GM10847 (cell line): Measurements from ENCODE around the gene ADAMTS10.

Source experiments
- POLR2A ChIP-seq: IDR thresholded peaks from 2 replicates; pipeline ENCODE4 v1.6.1; 2011; ENCODE audit not compliant: insufficient read length; ENCODE audit errors: extremely low read depth

Gene ADAMTS10

DNA sequence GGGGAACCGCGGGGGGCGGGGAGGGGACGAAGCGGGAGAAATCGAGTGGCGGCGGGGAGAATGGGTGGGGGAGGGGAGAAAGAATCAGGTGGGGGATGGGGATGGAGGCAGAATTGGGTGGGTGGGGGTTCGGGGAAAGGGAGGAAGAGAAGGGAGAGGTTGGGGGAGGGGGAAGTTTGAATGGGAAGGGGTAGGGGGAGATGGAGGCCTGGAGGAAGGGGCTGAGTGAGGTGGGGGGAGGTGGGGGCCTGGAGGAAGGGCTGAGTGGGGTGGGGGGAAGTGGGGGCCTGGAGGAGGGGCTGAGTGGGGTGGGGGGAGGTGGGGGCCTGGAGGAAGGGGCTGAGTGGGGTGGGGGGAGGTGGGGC, 403 bp upstream of the ADAMTS10 start:
- no peak for TF ChIP-seq POLR2A

DNA sequence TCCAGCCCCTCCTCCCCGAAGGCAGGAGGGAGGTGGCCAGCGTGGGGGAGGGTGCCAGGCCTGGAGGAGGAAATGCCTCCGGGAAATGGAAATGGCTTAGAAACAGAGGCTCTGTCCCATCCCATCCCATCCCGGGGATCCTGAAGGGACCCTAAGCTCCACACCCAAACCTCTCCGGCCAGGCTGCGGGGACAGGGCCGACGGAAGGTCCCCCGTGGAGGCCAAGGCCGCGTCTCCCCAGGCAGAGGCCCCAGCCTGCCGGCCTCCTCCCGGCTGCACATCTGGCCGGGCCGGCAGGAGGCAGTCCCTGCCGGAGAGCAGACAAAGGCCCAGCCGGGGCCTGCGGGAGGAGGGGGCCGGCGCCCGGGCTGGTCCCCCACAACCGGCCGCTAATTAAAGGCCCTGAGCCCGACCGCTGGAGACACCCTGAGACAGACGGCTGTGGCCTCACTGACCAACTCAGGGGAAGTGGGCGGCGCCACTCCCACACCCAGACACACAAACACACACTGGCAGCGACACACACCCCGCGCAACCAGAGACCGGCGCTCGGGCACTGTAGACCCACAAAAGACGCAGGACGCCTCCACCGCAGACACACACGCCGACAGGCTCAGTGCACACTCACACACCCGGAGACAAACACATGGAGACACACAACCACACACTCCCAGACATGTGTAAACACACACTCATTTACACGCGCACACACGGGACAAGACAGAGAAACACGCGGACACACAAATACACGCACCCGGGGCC, 1.1 kb downstream of the ADAMTS10 start:
- TF ChIP-seq POLR2A = no peak

DNA sequence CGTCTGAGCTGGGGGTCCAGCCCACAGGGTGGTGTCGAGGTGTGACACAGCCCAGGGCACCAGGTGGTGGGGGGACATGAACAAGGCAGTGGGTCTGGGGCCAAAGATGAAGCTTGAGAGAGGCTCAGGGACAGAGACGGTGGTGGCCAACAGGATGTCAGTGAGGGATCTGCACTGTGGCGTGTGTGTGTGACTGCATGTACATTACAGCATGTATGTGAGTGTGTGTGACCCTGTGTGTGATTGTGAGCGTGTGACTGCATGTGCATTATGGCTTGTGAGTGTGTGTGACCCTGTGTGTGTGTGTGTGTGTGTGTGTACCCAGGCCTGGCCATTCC, 1.6 kb downstream of the ADAMTS10 start:
- TF ChIP-seq POLR2A = no peak

DNA sequence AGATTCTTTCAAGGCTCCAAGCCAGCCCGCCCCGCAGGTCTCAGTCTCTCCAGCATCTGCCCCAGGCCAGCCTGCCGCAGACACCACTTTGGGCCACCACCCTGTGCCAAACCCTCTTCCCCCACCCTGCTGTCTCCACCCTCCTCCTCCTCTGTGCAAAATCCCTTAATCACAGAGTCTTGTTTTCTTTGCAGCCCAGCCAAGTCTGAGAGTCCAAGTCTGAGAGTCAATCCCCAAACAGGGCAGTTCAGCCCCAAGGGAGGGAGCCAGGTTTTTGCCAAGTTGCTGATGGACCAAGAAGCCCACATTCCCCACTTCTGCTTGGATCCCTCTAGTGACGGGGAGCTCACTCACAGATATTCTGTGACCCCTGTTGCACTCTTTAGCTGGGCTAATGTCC, 3.1 kb downstream of the ADAMTS10 start:
- no peak for TF ChIP-seq POLR2A

DNA sequence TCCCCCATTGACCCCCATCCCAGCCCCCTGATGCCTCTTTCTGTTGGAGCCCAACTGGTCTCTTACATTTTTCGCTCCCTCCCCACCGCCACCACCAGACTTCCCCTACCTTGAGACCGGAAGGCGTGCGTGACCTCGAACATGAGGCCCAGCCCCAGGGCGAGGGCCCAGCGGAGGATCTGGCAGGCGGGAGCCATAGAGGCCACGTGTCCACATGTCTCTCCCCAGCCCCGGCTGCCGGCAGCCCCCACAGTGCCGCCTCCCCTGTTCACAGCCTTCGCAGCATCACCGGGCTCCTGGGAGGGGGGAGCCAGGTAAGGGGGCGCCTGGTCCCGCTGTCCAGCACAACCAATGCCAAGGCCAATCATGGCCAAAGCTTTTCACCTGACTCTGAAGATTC, 5.0 kb downstream of the ADAMTS10 start:
- TF ChIP-seq POLR2A = no peak

DNA sequence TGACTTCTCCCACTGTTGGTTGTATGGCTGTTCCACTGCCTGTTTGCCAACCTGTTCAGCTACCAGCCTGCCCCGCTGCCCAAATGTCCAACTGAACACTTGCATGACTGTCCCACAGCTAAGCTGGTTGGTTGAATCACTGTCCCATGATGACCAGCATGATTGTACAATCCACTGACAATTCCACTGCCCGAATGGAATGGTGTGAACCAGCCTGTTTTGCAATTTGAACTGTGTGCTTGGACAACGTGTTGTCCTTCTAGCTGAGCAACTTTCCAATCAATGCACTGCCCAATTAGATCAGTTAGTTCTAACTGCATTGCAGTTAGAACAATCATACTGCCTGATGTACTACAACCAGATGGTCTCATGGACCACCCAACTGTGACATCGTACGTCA, 8.7 kb downstream of the ADAMTS10 start:
- TF ChIP-seq POLR2A = no peak

DNA sequence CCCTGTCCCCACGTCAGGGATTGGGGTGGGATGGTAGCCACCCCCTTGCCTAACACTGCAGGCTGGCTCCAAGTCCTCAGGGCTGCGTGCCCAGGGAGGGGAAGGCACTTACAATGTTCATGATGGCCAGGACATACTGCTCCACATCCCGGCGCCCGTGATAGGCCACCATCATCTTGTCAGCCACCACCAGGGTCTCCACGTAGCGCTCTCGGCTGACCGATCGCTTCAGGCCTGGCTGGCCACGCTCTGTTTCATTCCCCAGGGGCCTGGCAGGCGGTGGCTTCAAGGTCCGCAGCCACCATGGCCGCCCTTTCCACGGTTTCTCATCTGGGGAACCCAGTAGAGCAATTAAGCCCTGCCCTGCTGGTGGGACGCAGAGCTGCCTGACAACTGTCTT, 9.7 kb downstream of the ADAMTS10 start:
- no peak for TF ChIP-seq POLR2A

DNA sequence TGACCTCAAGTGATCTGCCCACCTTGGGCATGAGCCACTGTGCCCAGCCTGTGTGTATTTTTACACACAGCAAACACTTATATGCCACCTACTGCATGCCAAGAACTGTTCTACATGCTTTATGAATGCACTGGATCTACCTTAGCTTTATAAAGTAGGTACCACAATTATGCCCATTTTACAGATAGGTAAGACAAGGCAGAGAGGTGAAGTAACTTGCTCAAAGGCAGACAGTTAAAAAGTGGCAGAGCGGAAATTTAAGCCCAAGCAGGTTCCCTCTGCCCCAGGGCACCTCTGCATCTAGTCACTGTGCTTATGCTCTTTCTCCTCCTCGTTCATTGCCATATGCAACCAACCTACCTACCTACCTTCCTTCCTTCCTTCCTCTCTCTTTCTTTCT, 10.5 kb downstream of the ADAMTS10 start:
- no peak for TF ChIP-seq POLR2A

DNA sequence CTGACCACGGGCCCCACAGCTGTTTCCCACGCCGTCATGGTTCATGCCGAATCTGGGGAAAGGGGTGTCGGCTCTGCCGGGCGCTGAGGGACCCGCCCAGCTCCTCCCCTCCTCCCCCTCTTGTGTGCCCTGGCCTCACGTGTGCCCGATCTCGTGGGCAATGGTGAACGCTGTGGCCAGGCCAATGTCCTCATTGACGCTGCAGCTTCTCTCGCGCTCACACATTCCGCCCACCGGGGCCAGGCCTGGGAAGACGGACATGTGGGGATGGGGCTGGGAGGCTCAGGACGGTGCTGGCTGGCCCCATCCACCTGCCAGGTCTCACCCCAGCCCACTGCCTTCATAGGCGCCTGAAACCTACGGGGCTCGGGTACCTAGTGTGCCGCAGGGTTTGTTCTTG, 14.3 kb downstream of the ADAMTS10 start:
- TF ChIP-seq POLR2A = no peak

DNA sequence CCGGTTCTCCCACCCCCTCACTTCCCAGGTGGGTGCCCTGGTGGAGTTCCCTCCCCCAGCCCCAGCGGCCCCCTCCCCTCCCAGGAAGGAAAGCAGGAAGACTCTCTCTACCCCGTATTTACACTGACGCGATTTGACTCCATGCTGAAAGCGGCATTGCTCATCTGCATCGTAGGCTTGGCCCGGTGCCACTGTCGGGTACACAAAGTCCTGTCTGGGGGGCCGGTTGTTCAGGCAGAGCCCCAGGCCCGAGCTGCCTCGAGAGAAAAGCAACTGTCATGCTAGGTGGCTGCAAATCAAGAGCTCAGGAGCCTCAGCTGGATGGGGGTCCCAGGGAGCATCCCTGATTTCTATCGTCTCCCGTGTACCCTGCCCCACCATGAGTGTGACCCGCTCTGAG, 14.9 kb downstream of the ADAMTS10 start:
- TF ChIP-seq POLR2A = no peak

DNA sequence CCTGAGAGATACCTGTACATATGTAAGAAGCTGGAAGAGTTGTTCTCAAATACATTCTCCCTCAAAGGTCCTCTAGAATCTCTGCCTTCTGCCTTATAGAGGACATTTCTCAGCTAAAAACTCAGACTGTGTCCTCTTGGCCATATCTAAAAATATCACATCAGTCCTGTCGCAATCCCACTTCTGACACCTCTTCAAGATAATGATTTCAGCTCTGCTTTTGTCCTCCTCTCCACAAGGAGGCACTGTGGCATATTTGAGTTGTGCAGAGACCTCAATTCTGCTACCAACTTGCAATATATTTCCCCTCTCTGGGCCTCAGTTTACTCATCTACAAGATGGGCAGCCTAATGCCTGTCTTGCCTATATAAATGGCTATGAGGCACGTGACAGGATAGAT, 16.6 kb downstream of the ADAMTS10 start:
- no peak for TF ChIP-seq POLR2A

DNA sequence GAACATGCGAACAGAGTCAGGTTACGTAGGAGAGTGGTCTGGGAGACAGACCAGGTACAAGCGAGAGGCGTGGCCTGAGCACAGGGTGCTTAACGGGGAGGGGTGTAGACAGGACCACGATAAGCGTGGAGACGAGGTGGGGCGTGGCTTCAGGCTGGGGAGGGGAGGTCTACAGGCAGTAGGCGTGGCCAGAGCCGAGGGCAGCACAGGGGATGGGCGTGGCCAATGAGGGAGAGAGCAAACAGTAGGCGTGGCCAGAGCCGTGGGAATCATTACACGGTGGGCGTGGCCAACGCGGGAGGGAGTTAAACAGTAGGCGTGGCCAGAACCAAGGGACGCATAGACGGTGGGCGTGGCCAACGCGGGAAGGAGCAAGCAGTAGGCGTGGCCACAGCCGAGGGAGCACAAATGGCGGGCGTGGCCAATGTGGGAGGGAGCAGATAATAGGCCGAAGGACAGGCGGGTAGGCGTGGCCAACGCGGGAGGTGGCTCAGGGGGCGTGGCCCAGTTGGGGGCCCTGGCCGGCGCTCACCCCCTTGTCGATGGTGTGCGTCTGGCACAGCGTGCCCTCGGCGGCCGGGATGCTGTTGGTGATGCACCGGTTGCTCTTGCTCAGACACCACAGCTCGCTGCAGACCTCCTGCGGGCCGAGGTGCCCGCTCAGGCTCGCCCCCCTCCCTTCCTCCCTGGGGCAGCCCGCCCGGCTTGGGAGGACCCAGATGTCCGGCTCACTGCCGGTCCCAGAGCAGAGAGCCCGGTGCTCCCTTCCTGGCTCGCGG, 18.1 kb downstream of the ADAMTS10 start:
- no peak for TF ChIP-seq POLR2A

DNA sequence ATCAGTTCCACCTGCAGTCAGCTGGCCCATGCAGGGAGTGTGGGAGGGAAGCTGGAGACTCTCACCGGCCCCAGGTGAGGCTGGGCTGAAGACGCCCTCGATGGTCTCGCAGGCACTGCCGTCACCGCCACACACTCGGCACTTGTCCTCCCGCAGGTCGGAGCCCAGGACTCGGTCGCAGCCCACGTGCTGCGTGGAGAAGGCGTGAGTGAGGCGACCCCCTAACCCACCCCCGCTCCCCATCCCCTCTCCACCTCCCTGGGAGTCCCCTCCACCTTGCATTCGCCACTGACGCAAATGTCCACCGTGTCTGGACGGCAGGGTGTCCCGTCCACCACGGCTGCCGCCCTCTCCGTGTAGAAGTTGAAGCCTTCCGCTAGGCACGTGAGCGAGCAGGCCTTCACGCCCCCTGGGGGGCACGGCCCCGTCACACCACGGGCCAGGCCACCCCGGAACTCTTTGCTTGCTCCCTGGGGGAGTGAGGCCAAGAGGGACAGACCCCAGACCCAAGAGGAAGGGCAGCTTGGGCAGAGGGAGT, 21.3 kb downstream of the ADAMTS10 start:
- no peak for TF ChIP-seq POLR2A

DNA sequence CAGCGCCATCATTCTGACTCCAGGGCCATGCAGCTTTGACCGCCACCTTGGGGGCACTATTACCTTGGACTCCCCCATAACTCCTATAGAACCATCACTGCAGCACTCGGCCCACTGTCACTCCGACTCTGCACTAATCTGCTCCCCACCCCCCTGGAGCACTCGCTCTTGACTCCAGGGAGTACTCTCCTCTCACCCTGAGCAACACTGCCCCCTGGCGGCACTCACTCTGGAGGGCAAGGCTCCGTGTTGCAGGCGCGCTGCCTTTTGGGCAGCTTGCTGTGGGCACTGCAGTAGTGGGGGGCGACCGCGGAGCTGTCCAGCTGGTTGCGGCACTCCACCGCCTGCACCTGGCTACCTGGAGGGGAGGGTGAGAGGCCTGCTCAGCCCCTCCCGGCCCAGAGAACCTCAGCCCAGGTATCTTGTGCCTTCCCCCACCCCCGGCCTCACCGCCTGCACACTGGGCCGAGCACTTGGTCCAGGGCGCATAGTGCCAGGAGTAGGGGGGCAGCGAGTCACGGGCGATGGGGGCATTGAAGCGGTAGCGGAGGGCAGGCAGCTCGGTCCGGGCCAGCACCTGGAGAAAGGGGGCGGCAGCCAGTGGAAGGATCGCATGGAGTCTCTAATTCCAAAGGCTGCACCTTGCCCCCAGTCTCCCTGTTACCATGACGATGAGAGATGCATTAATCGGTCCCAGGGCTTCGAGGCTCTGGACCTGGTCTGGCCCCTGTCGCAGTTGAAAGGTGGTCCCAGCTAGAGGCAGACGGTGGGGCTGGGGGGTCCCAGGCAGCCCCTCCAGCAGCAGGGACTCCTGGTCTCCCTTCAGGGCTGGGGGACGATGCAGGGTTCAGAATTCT, 24.4 kb downstream of the ADAMTS10 start:
- TF ChIP-seq POLR2A = no peak

DNA sequence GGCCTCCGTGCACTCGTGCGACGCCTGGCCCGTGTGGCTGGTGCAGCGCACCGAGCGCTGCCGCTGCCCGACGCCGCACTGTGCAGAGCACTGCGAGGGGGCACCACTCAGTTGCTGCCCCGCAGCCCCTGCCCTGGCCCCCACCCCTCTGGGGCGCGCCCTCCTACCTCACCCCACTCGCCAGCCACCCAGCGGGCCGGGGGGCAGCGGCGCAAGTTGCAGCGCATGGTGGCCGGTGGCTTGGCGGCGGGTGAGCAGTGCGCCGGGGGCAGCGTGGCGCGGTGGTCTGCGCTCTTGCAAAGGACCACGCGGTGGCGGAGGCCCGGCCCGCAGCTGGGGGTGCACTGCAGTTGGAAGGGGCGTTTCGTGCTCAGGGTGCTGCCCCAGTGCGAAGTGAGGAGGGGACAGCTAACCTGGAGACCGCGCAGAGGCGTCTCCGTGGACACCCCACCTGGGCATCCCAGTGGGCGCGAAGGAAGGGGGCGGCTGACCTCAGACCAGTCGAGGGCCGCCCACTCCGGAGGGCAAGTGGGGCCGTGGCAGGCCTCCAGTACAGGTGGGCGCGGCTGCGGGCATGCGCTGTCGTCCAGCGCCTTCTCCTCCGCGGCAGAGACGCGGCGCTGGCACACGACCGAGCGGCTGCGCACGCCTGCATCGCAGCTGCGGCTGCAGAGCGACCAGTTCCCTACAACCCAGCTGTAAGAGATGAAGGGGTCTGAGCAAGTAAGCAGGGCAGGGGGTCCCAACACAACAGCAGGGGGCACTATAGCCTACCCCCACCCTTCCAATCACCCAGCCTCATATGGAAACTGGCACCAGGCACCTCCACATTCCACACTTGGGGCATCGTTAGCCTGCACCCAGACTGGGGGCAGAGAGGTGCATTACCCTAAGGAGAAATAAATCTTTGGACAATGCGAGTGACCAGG, 25.3 kb downstream of the ADAMTS10 start:
- no peak for TF ChIP-seq POLR2A

DNA sequence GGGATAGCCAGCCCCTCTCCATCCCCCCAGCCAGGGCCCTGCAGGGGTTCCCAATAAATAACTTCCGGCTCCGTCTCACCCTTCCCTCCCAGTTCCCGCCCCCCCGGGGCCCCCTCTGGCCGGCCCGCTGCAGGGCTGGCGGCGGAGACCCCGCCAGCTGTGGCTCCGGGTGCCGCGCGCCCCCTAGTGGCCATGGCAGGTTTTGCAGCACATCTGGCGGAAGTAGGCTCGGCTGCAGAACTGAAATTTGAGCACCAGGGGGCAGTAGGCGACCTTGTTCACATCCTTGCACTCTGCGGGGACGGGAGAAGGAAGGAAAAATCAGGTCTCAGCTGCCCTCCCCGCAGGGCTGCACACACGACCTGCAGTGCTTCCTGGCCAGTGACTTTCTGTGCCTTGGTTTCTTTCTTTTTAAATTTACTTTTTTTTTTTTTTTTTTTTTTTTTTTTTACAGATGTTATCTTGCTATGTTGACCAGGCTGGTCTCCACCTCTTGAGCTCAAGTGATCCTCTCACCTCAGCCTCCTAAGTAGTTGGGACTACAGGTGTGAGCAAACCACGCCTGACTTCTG, 29.7 kb downstream of the ADAMTS10 start:
- TF ChIP-seq POLR2A = no peak
